ENCODE results near the gene TROAP.

TROAP gene

DNA sequence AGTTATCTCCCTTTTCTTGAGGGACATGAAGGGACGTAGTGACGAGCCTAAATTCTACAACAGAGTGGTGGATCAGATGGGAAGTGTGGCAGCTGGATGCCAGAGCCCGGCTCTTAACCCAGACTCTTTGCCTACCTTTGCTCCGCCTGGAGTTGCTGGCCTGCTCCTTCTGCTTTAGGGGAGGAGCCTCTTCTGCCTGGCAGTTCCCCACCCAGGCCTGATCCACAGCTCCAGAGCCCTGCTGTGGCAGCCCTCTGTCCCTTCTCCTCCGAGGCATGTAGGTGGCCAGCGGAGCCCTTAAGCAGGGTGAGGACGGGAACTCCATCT, 30.4 kb upstream of the TROAP start:
- peak overlapping the region; percentile 78 for H3K27ac ChIP-seq

GRCh38 chr12:49293056-49293956, 29.7 kb upstream of the TROAP start:
- TF ChIP-seq, protein P1, sequence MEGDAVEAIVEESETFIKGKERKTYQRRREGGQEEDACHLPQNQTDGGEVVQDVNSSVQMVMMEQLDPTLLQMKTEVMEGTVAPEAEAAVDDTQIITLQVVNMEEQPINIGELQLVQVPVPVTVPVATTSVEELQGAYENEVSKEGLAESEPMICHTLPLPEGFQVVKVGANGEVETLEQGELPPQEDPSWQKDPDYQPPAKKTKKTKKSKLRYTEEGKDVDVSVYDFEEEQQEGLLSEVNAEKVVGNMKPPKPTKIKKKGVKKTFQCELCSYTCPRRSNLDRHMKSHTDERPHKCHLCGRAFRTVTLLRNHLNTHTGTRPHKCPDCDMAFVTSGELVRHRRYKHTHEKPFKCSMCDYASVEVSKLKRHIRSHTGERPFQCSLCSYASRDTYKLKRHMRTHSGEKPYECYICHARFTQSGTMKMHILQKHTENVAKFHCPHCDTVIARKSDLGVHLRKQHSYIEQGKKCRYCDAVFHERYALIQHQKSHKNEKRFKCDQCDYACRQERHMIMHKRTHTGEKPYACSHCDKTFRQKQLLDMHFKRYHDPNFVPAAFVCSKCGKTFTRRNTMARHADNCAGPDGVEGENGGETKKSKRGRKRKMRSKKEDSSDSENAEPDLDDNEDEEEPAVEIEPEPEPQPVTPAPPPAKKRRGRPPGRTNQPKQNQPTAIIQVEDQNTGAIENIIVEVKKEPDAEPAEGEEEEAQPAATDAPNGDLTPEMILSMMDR (conservative IDR thresholded peaks at IDR 0.05) = no peak
- H3K27ac ChIP-seq = peak overlapping the region; percentile 78

More for the DNA sequence above, 30.4 kb upstream of the TROAP start:
- TF ChIP-seq, protein P1 (conservative IDR thresholded peaks at IDR 0.05) = no peak

DNA sequence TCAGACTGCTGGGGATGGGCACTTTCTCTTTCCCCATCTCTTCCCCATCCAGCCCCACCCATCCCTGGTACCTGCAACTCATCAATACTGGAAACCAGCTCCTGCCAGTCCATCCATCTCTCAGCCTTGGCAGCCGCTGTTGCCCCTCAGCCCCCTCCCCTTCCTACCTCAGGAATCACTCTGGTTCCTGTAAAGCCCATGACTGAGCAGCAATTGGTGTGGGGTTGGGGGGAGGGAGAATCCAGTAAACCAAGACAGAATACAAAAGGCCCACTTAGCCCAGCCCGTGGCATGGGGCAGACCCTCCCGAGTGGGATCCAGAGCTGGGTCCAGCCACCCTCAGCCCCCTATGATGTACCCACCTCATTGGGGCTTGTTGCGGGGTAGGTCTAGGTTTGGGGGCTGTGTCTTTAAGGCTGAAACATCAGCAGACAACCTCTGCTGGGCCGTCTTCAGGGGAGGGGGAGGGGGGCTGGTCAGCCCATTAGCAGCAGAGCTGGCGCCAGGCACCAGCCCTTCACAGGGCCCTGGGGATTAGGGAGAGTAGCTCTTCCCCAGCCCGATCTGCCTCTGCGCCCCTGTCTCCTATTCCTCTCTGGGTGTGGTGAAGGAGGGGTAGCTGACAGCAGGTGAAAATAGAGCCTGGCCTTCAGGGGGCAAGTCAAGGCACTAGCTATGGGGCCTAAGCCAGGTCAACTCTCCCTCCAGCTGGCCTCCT, 28.8 kb upstream of the TROAP start:
- peak overlapping the region; percentile 78 for H3K27ac ChIP-seq
- TF ChIP-seq, protein P1 (conservative IDR thresholded peaks at IDR 0.05) = no peak

DNA sequence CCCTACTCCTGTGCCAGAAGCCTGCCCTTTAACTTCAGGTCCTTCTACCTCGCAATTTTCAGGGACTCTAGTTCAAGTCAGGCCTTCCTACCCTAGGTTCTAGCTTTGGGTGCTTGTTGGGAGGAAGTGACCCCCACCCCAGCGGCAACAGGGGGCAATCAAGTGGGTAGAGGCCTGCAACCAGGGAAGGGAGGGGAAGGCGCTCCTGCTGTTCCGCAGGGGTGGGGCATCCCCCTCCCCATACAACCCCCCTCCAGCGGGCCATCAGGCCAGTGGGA, 28.3 kb upstream of the TROAP start:
- TF ChIP-seq, protein P1 (conservative IDR thresholded peaks at IDR 0.05) = no peak
- H3K27ac ChIP-seq = peak overlapping the region; percentile 78

DNA sequence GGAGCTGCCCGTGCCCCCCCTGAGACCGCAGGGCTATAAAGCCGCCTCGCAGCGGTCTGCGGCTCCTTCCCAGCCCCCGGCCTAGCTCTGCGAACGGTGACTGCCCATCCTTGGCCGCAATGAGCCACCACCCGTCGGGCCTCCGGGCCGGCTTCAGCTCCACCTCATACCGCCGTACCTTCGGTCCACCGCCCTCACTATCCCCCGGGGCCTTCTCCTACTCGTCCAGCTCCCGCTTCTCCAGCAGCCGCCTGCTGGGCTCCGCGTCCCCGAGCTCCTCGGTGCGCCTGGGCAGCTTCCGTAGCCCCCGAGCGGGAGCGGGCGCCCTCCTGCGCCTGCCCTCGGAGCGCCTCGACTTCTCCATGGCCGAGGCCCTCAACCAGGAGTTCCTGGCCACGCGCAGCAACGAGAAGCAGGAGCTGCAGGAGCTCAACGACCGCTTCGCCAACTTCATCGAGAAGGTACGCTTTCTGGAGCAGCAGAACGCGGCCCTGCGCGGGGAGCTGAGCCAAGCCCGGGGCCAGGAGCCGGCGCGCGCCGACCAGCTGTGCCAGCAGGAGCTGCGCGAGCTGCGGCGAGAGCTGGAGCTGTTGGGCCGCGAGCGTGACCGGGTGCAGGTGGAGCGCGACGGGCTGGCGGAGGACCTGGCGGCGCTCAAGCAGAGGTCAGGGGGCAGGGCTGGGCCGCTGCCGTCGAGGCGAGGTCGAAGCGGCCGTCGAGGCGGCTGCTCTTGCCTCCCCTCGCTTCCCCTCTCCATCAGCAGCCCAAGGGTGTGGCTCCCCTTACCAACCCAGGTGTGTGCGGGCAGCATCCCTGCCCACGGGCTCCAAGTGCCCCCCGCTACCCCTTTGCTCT, 27.7 kb upstream of the TROAP start, which contains the start of gene PRPH:
PRPH (plus strand) TSS at position 66 of the 855 bp plus-strand sequence; CDS start at position 120, 54 bp downstream.
- TF ChIP-seq, protein P1 (conservative IDR thresholded peaks at IDR 0.05) = no peak

GRCh38 chr12:49296034-49296835, 26.8 kb upstream of the TROAP start:
- no peak overlapping the region for H3K27ac ChIP-seq
- TF ChIP-seq, protein P1 (conservative IDR thresholded peaks at IDR 0.05) = no peak; the same call in 1 of the 2 replicates

More for the DNA sequence above, 27.7 kb upstream of the TROAP start, which contains the start of gene PRPH:
- H3K27ac ChIP-seq = peak within 1 kb of the TSS; percentile 78

Measured in VCaP (cell line).